SU-DHL-6 (cell line): ENCODE data around the gene CBFA2T2.

Experiments used
- EZH2phosphoT487 ChIP-seq: fragments of 200-600 bp; sonication (generic), shearing (Covaris generic); conservative IDR thresholded peaks from 2 replicates; pipeline ENCODE4 v1.6.1; 2018; ENCODE audit warnings: mild to moderate bottlenecking, antibody characterized with exemption, low read length, moderate library complexity, mixed read lengths
- TF ChIP-seq, protein P1 (sequence below): fragments of 200-600 bp; sonication (generic); IDR thresholded peaks from one replicate; pipeline ENCODE4 v1.5.1; 2017; ENCODE audit warnings: antibody characterized with exemption, mild to moderate bottlenecking, low read length, moderate library complexity; ENCODE audit not compliant: insufficient read depth, poor library complexity, severe bottlenecking

GRCh38 chr20:33480048-33480447, 9.8 kb upstream of the CBFA2T2 start:
- TF ChIP-seq, protein P1, sequence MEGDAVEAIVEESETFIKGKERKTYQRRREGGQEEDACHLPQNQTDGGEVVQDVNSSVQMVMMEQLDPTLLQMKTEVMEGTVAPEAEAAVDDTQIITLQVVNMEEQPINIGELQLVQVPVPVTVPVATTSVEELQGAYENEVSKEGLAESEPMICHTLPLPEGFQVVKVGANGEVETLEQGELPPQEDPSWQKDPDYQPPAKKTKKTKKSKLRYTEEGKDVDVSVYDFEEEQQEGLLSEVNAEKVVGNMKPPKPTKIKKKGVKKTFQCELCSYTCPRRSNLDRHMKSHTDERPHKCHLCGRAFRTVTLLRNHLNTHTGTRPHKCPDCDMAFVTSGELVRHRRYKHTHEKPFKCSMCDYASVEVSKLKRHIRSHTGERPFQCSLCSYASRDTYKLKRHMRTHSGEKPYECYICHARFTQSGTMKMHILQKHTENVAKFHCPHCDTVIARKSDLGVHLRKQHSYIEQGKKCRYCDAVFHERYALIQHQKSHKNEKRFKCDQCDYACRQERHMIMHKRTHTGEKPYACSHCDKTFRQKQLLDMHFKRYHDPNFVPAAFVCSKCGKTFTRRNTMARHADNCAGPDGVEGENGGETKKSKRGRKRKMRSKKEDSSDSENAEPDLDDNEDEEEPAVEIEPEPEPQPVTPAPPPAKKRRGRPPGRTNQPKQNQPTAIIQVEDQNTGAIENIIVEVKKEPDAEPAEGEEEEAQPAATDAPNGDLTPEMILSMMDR: no peak
- TF ChIP-seq EZH2phosphoT487: no peak
